HCT116 (cell line): ENCODE results near the gene IL21R. TPM values are rescaled to one million over a fixed set of nuclear protein-coding genes. Genes with fewer than 3 reads are reported as not detected.

Experiments
- ATAC-seq: fragments of 200-7000 bp; cut with Tn5 transposase; 2 replicates; pipeline ENCODE4 v1.9.1; 2020; ENCODE audit warnings: mild to moderate bottlenecking, moderate library complexity
- BruUV-seq: library from RNA; stranded (reverse); fragments of 400-500 nt; replicated peaks from 2 replicates; lab custom pipeline; 2021; lab: Mats Ljungman, UMichigan
- CTCF ChIA-PET: fragments of 300-600 bp; sonication (Branson Sonifier 250); formaldehyde crosslinking; loops from one replicate; lab custom pipeline; 2021; ENCODE audit warnings: antibody characterized with exemption; lab: Charles Lee
- POLR2A ChIA-PET: fragments of 300-600, 350-600 bp; sonication (Branson Sonifier 250); formaldehyde crosslinking; loops from one replicate; lab custom pipeline; 2021; ENCODE audit warnings: antibody characterized with exemption; lab: Charles Lee
- RAD21 ChIA-PET, 2 experiments: fragments of 300-600 bp; sonication (Branson Sonifier 250); formaldehyde crosslinking; loops; one replicate each; lab custom pipeline; 2023; ENCODE audit warnings: low total read pairs in 2 of 2; ENCODE audit not compliant: uncharacterized antibody in 2 of 2, unreplicated experiment in 2 of 2, low non-redundant PET in 1 of 2; lab: Charles Lee
- DNase-seq: peaks from one replicate; pipeline ENCODE4 v3.0.0-alpha.2; 2010; ENCODE audit warnings: low read depth, low spot score
- H2AFZ ChIP-seq: fragments of 200-600 bp; shearing (Covaris generic), sonication (generic); 2 replicates; pipeline ENCODE4 v1.6.1; 2017; ENCODE audit warnings: low read depth, mixed run types, mixed read lengths, antibody characterized with exemption, low read length; ENCODE audit not compliant: poor library complexity, severe bottlenecking
- H3K27ac ChIP-seq: 2 replicates; pipeline ENCODE4 v1.5.1; 2012; ENCODE audit warnings: low read depth, low read length
- H3K27me3 ChIP-seq: fragments of 200-600 bp; sonication (generic); 2 replicates; pipeline ENCODE4 v1.6.1; 2016; ENCODE audit warnings: mixed run types, low read length, mixed read lengths; ENCODE audit not compliant: insufficient read depth
- H3K36me3 ChIP-seq, 2 experiments: fragments of 200-500 bp in 1 of 2; fragments of 200-600 bp in 1 of 2; sonication (Bioruptor generic) in 1 of 2; sonication (generic) in 1 of 2; 2 replicates each; pipeline versions ENCODE4 v1.5.1 to v1.6.1; 2014 to 2016; ENCODE audit warnings: low read length in 2 of 2, inconsistent platforms in 1 of 2, mixed read lengths in 1 of 2, mixed run types in 1 of 2; ENCODE audit not compliant: insufficient read depth in 2 of 2, control insufficient read depth in 1 of 2
- H3K4me1 ChIP-seq, 2 experiments: fragments of 200-600 bp in 1 of 2; sonication (generic) in 1 of 2; 2 replicates each; pipeline versions ENCODE4 v1.5.1 to v1.6.1; 2012 to 2017; ENCODE audit warnings: low read length in 2 of 2, inconsistent platforms in 1 of 2, mild to moderate bottlenecking in 1 of 2, mixed read lengths in 1 of 2, mixed run types in 1 of 2, moderate library complexity in 1 of 2; ENCODE audit not compliant: insufficient read depth in 2 of 2, control insufficient read depth in 1 of 2
- H3K4me2 ChIP-seq: fragments of 200-600 bp; sonication (generic); 2 replicates; pipeline ENCODE4 v1.6.1; 2017; ENCODE audit warnings: mixed run types, low read length, mixed read lengths
- H3K4me3 ChIP-seq, 2 experiments: fragments of 200-600 bp in 1 of 2; sonication (generic) in 1 of 2; replicated peaks in 1 of 2; 2 replicates each; pipeline ENCODE4 v1.5.1; 2011 to 2016; ENCODE audit warnings: low read length in 2 of 2, control low read depth in 1 of 2, low read depth in 1 of 2, mild to moderate bottlenecking in 1 of 2, mixed read lengths in 1 of 2, mixed run types in 1 of 2
- H3K79me2 ChIP-seq: fragments of 200-600 bp; sonication (generic); 2 replicates; pipeline ENCODE4 v1.6.1; 2017; ENCODE audit warnings: mild to moderate bottlenecking, mixed run types, low read length, moderate library complexity, mixed read lengths; ENCODE audit not compliant: insufficient read depth
- H3K9ac ChIP-seq: fragments of 200-600 bp; sonication (generic); 2 replicates; pipeline ENCODE4 v1.6.1; 2016; ENCODE audit warnings: low read length, mixed read lengths
- H3K9me2 ChIP-seq: fragments of 200-600 bp; sonication (generic), shearing (Covaris generic); 2 replicates; pipeline ENCODE4 v1.6.1; 2017; ENCODE audit warnings: mixed run types, mild to moderate bottlenecking, moderate library complexity; ENCODE audit not compliant: insufficient read depth
- H3K9me3 ChIP-seq, 2 experiments: fragments of 200-500 bp in 1 of 2; fragments of 200-600 bp in 1 of 2; sonication (Bioruptor generic) in 1 of 2; sonication (generic) in 1 of 2; 2 replicates each; pipeline ENCODE4 v1.6.1; 2014 to 2017; ENCODE audit warnings: low read length in 2 of 2, mixed read lengths in 2 of 2, inconsistent platforms in 1 of 2, low read depth in 1 of 2, mild to moderate bottlenecking in 1 of 2, mixed run types in 1 of 2, moderate library complexity in 1 of 2; ENCODE audit not compliant: control insufficient read depth in 1 of 2, insufficient read depth in 1 of 2
- H4K20me1 ChIP-seq: fragments of 200-600 bp; sonication (generic), shearing (Covaris generic); 2 replicates; pipeline ENCODE4 v1.6.1; 2017; ENCODE audit warnings: mixed run types, mild to moderate bottlenecking, moderate library complexity; ENCODE audit not compliant: insufficient read depth
- CEBPB ChIP-seq: IDR thresholded peaks from 2 replicates; pipeline ENCODE4 v1.6.1; 2012; ENCODE audit warnings: low read depth
- CTCF ChIP-seq, 3 experiments: fragments of 200-600 bp in 1 of 3; sonication (generic) in 1 of 3; IDR thresholded peaks in 2 of 3; conservative IDR thresholded peaks in 1 of 3; 2 replicates each; pipeline ENCODE4 v1.5.1; 2012 to 2017; ENCODE audit warnings: low read depth in 2 of 3, low read length in 2 of 3, antibody characterized with exemption in 1 of 3, borderline replicate concordance in 1 of 3, control low read depth in 1 of 3, mild to moderate bottlenecking in 1 of 3, mixed read lengths in 1 of 3, mixed run types in 1 of 3, moderate library complexity in 1 of 3; ENCODE audit not compliant: insufficient read depth in 1 of 3
- EGR1 ChIP-seq: IDR thresholded peaks from 2 replicates; pipeline ENCODE4 v1.6.1; 2012; ENCODE audit warnings: low read depth
- MAX ChIP-seq: IDR thresholded peaks from 2 replicates; pipeline ENCODE4 v1.6.1; 2012
- POLR2A ChIP-seq: IDR thresholded peaks from 2 replicates; pipeline ENCODE4 v1.7.0; 2011; ENCODE audit warnings: borderline replicate concordance; ENCODE audit not compliant: insufficient read depth, insufficient read length; ENCODE audit errors: extremely low read depth
- intact Hi-C: fragments of 100-400 bp; cut with micrococcal nuclease; formaldehyde crosslinking; loops from 2 replicates; pipeline ENCODE4 v1.10.0; 2022
- total RNA-seq: library from RNA; stranded (reverse); gene quantifications from one replicate; pipeline ENCODE4 v1.2.1, GENCODE V29; 2021; ENCODE audit not compliant: unreplicated experiment
- TF ChIP-seq, protein P1 (sequence below): IDR thresholded peaks from 2 replicates; pipeline ENCODE4 v1.6.1; 2012; ENCODE audit warnings: low read depth
- TF ChIP-seq, protein P2 (sequence below): IDR thresholded peaks from 2 replicates; pipeline ENCODE4 v1.6.1; 2012

IL21R gene
- total RNA-seq, 1 experiment from 2014 or later = 1.2 TPM

DNA sequence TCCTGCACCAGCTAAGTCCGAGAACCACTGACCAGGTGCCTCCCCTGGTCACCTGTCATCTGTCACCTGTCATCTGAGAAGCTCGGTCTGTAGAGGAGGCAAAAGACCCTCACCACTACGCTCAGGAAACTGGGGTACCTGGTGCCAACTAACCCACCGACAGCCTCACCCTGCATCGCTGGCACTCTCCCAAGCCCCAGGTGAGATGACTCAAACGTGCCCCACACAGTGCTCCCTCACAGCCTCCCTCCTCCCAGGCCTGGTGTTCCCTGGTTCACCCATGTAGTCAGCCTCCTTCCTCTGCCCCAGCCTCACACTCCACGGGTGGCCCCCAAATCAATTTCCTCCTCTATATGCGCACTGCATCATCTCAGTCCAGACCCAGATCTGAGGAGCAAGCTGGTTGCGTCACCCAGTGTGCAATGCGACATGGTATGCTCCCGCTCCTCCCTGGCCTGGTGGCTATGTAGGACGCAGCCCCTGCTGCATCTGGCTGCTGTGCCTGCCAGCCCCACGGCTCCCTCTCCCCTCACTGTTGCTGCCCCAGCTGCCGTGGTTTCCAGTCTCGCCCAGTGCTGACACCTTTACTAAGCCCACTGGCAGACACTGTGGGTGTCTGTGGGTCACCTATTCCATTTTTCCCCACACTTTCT, 79.4 kb downstream of the IL21R start:
- intact Hi-C loops = no loop called here
- Histone ChIP-seq H3K4me3 (no peak overlapping the region), H4K20me1 (no peaks in the 10 kb centered on the region), H3K27me3 (no peaks in the 10 kb centered on the region), H3K36me3 (peaks cover 61 to 64% of the 10 kb centered on the region in 2 experiments), H3K9ac (no peak overlapping the region), H3K9me2 (no peaks in the 10 kb centered on the region), H3K79me2 (no peaks in the 10 kb centered on the region), H3K4me1 (no peaks in the 10 kb centered on the region), H2AFZ (no peak overlapping the region), H3K27ac (no peak overlapping the region), H3K9me3 (no peaks in the 10 kb centered on the region), H3K4me2 (no peak overlapping the region)
- POLR2A ChIA-PET = no interaction called here
- TF ChIP-seq, protein P1, sequence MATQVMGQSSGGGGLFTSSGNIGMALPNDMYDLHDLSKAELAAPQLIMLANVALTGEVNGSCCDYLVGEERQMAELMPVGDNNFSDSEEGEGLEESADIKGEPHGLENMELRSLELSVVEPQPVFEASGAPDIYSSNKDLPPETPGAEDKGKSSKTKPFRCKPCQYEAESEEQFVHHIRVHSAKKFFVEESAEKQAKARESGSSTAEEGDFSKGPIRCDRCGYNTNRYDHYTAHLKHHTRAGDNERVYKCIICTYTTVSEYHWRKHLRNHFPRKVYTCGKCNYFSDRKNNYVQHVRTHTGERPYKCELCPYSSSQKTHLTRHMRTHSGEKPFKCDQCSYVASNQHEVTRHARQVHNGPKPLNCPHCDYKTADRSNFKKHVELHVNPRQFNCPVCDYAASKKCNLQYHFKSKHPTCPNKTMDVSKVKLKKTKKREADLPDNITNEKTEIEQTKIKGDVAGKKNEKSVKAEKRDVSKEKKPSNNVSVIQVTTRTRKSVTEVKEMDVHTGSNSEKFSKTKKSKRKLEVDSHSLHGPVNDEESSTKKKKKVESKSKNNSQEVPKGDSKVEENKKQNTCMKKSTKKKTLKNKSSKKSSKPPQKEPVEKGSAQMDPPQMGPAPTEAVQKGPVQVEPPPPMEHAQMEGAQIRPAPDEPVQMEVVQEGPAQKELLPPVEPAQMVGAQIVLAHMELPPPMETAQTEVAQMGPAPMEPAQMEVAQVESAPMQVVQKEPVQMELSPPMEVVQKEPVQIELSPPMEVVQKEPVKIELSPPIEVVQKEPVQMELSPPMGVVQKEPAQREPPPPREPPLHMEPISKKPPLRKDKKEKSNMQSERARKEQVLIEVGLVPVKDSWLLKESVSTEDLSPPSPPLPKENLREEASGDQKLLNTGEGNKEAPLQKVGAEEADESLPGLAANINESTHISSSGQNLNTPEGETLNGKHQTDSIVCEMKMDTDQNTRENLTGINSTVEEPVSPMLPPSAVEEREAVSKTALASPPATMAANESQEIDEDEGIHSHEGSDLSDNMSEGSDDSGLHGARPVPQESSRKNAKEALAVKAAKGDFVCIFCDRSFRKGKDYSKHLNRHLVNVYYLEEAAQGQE = no peak
- TF ChIP-seq EGR1 = no peak
- TF ChIP-seq MAX = no peak
- TF ChIP-seq CEBPB = no peak
- no peak for TF ChIP-seq CTCF (IDR thresholded peaks at IDR 0.05 in 2 of 3, conservative IDR thresholded peaks at IDR 0.05 in 1 of 3; ENCODE audit: borderline replicate concordance in 1 of 3, insufficient read depth in 1 of 3, low read depth in 2 of 3, low read length in 2 of 3)
- TF ChIP-seq, protein P2, sequence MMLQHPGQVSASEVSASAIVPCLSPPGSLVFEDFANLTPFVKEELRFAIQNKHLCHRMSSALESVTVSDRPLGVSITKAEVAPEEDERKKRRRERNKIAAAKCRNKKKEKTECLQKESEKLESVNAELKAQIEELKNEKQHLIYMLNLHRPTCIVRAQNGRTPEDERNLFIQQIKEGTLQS = no peak
- TF ChIP-seq POLR2A = no peak
- BruUV-seq = no TSS peak
- no peak for ATAC-seq
- RAD21 ChIA-PET = no interaction called here
- CTCF ChIA-PET = no interaction called here
- no peak for DNase-seq
